Hair follicle dermal papilla cell (primary cell): Measurements from ENCODE around the gene ATP8A1. TPM values are rescaled to one million over a fixed set of nuclear protein-coding genes. Genes with fewer than 3 reads are reported as not detected.

Source experiments
- total RNA-seq: library from RNA; depleted of rRNA; stranded (reverse); fragments of >200 nt; gene quantifications from 2 replicates; pipeline ENCODE4 v1.2.3, GENCODE V29; 2012

ATP8A1 gene
- total RNA-seq: 0.97 and 1.5 TPM in 2 replicates

GRCh38 chr4:42656944-42657792, at the start of gene ATP8A1:
ATP8A1 (minus strand) TSS chr4:42657105; CDS start chr4:42656873, 232 bp downstream.

GRCh38 chr4:42396752-42397634, 259.9 kb downstream of the ATP8A1 start, which contains the start of gene SHISA3:
SHISA3 (plus strand) TSS chr4:42397488; CDS start chr4:42398057, 569 bp downstream.

Other genes with a start within 250 kb of the ATP8A1 start
- gene GRXCR1, start 235.6 kb upstream of the ATP8A1 start, total RNA-seq: not detected in 2 replicates